ENCODE results near the gene CLK2. TPM values are rescaled to one million over a fixed set of nuclear protein-coding genes. Genes with fewer than 3 reads are reported as not detected.

Gene CLK2
- 33.0 and 36.0 TPM in 2 replicates for total RNA-seq

DNA sequence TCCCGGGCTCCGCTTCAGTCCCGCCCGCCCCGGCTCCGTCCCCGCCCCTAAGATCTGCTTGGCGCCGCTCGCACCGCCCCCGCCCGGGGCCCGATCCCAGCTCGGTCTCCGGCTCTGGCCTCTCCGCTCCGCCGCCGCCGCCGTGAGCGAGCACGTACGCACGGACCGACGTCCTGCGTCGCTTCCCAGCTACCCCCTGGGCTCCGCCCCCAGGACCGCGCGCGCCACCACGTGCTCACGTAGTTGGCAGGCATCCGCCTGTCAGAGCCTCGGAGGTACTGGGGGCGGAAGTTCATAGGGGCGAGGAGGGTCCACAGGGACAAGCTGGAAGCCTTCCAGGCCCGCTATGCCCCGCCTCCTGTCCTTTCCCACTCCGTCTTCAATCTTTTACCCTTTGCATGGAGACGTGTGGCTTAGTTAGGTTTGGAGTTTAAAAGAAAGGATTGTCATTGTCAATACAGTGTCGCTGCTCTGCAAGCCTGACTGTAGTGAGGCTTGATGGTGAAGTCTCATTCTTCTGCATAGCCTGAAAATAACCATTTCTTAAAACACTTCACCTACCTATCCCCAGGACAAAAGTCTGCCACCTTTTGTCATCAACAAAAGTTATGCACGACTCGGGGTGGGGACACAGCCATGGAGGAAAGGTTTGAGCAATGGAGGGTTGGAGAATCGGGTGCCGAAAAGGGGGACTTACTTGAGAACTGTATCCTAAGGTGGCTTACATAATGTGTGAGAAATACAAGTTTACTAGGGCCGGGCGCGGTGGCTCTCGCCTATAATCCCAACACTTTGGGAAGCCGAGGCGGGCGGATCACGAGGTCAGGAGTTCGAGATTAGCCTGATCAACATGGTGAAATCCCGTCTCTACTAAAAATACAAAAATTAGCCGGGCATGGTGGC is at the start of gene CLK2:
CLK2 (minus strand) TSS at position 162 of the 903 bp plus-strand sequence. CDS start 2,527 bp downstream, outside the sequence.

DNA sequence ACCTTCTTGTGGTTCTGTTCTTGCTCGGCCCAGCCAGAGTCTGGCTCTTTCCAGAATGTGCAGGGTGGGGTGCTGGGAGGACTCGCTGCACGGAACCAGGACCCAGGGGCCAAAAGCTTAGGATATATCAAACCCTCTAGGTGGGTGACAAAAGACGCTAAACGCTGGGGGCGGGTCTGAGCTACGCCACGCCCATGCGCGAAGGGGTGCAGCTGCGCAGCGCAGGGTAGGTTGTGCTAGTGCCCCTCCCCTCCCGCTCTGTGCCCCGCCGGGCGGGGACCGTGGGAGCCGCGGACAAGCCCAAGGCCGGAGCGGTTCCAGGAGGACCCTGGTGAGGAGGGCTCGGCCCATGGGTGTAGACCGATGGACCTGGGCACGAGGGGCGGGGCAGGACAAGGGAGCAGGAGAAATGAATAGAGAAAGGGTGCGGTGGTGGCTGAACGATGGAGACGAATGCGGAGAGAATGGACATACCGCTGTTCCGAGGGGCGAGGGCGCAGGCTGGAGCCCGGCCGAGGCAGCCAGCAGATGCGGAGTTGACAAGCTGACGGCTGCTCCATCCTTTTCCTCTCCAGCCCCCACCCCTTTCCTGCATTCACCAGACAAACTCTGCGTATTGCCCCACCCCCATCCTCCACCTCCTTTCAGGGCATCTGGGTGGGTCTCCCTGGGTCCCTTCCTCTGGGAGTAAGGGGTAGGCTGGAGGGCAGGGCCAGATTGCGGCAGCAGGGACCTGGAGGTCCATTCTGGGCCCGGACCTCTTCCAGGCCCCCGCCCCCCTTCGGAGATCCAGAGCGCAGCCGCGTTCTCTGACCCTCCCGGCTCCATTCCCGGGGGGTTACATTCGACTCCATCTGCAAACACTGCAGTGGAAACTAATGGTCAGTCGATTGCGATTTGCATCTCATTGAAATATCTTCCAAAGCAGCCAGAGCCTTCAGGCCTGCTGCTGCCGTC is 47.6 kb upstream of the CLK2 start, which contains the start of gene RUSC1:
RUSC1 (plus strand) TSS at position 234 of the 957 bp plus-strand sequence. CDS start 880 bp downstream, outside the sequence.

DNA sequence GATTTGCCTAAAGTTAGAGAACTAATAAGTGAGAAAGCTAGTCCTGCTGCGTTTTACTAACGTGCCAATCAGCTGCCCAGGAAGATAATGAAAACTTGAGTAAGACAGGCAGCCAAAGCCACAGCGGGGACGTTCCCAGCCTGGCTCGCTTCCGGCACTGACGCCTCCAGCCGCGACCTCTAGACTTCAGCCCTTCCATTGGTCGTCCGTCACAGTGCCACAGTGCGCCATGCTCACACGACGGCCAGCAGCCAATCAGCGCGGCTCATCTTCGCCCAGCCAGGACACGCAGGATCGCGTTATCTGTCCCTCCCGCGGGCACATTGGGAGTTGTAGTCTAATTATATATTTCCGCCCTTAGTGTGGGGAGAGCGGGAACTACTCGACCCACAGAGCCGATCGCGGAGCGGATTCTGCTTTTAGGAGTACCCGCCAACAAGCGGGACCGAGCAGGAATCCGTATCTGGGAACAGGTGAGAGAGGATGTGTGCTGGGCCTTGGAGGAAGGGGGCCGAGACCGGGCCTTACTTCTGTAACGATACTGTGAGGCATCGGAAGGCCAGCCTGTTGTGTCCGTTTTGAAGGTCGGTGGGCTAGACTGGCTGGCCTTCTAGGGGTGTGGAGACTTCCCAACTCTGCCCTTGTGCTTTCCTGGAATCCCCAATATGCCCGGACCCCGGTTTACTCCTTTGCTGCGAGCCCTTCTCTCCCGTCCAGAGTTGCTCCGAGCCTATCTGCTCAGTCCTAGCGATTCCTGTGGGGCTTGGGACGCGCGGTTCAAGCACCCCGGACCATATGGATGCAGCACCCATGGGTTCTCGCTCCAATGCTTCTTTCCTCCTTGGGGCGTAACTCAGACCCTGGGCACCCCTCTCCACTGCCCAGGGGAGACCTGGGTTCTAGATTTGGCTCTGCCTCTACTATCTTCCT is 35.5 kb upstream of the CLK2 start, which contains the start of gene FDPS:
FDPS (plus strand) TSS at position 374 of the 930 bp plus-strand sequence. CDS start 924 bp downstream, outside the sequence.

DNA sequence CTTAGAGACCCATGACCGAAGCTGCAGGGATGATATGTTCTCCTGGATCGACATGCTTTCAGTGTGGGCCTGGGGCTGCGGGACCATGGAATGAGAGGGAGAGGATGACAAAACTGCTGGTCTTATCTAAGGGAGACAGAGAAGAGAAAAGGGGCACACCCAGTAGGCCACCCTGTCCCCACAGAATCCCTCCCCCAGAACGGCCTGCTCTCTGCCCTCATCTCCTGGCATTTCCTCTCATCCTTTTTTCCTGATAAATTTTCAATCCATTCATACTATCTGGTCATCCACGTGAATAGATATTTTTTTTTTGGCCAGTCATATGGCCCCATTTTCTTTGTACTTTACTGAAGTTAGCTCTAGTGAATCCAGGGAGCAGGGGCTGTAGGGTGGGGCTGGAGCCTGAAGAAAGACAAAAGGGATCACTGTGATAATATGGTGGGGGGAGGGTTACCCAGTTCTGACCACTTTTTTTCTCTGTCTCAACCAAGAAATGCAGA is 28.1 kb upstream of the CLK2 start, which contains the start of gene PKLR:
PKLR (minus strand) TSS at position 97 of the 500 bp plus-strand sequence; CDS start at position 54, 43 bp downstream.

DNA sequence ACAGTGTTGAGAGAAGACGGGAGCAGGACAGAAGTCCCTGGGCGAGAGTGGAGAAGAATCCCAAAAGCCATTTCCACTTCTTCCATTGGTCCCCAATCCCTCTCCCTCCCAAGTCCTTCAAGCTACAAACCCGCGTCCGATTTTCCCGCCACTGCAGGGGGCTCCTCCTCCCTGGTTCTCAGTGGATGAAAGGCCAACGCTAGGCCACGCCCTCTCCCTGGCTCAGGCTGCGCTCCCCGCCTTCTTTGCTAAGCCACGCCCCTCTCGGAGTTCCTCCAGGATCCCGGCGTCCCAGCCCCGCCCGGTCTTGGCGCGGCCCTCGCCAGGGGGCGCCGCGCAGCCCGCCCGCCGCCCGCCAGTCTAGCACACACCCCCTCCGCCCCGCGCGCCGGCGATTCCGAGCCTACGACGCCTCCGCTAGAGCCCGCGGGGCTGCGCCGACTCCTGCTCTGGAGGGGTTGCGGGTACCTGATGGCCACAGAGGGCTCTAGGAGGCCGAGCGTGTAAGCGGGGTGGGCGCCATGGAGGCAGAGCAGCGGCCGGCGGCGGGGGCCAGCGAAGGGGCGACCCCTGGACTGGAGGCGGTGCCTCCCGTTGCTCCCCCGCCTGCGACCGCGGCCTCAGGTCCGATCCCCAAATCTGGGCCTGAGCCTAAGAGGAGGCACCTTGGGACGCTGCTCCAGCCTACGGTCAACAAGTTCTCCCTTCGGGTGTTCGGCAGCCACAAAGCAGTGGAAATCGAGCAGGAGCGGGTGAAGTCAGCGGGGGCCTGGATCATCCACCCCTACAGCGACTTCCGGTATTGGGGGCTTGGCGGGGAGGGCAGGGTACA is 4.0 kb upstream of the CLK2 start, which contains the start of gene HCN3:
HCN3 (plus strand) TSS at position 394 of the 832 bp plus-strand sequence; CDS start at position 522, 128 bp downstream.

DNA sequence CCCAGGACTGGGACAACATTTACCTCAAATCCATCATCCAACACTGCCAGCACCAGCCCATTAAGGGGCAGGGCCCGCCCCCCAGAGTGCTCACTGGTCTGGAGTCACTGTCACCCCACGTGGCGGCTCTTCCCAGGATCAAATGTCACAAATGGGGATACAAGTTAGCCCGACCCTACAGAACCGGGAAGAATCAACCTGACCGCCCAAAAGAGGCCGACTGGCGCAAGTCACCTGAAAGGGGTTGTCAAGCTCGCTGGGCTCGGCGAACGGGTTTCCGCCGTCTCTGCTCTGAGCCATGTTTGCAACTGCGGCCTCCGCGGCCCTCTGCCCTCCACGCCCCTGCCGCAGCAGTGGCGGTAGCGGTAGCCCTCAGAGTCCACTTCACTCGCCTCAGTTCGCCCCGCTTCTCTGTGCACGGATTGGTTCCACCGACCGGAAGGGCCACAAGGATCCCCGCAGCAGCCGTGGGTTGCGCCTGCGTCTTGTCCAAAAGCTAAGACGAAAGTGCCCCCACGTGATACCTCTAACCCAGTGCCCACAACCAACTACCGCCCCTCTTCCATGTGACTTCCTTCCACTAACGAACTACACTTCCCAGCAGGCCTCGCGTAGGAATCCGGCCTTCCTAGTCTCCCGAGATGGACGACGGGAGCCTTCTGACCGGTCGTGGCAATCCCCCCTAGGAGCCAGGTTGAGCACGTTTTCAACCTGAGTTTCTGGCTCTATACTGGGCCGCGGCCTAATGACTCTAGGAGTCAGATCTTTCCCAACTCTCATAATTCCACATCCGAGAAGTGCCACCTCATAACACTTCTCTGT is 11.2 kb downstream of the CLK2 start, which contains the start of gene SCAMP3:
SCAMP3 (minus strand) TSS at position 509 of the 822 bp plus-strand sequence; CDS start at position 300, 209 bp downstream.

DNA sequence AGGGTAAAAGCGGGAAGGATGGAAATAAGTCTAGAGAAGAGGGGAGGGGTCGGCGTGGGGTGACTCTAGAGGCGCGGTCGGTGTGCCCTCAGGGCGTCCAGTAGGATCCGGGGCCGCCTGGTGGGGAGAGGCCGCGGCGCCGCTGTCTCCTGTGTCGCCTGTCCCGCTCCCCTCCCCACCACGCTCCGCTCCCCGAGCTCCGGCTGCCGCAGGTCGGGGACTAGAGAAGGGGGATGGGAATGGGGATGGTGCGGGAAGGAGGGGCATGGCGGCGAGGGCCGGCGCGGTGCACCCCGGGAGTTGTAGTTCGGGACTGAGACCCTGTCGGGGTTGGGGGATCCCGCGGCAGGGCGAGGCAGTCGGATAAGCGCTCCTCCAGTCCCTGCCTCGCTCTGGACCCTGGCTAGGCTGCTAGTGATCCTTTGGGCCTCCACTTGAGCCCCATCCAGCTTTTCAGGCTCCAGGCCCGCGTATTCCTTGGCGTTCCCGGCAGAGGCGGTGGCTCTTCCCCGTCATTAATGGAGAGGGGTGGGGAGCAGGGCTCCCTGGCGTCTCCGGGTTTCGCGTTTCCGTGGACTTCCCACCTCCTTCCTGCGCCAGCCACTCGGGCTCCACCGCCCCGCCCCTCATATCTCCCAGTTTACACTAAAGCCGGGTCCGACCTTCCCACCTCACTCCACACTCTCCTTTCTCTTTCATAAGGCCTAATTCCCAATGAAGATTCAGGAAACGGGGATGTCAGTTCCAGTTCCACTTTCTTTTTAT is 17.9 kb downstream of the CLK2 start, which contains the start of gene ENTREP3:
ENTREP3 (minus strand) TSS at position 241 of the 765 bp plus-strand sequence. CDS start 606 bp downstream, outside the sequence.

Other genes starting within 250 kb of the CLK2 start
- 0.07 TPM in 1 of 2 replicates, not detected in the other for gene DCST2, start 239.7 kb downstream of the CLK2 start, total RNA-seq
- gene DCST1, start 239.7 kb downstream of the CLK2 start, total RNA-seq, result not detected in 2 replicates
- gene ADAM15, start 222.2 kb downstream of the CLK2 start, total RNA-seq, result 113 and 152 TPM in 2 replicates
- gene EFNA4, start 209.8 kb downstream of the CLK2 start, total RNA-seq, result 4.6 and 6.5 TPM in 2 replicates
- gene EFNA3, start 194.7 kb downstream of the CLK2 start, total RNA-seq, result 3.1 and 4.2 TPM in 2 replicates
- 1.0 and 3.7 TPM in 2 replicates for gene EFNA1, start 145.6 kb downstream of the CLK2 start, total RNA-seq
- gene SLC50A1, start 137.7 kb downstream of the CLK2 start, total RNA-seq, result 18.8 and 22.9 TPM in 2 replicates
- gene DPM3, start 133.0 kb downstream of the CLK2 start, total RNA-seq, result 18.4 and 18.5 TPM in 2 replicates
- gene KRTCAP2, start 100.2 kb downstream of the CLK2 start, total RNA-seq, result 137 and 153 TPM in 2 replicates
- 5.2 and 12.0 TPM in 2 replicates for gene TRIM46, start 99.7 kb downstream of the CLK2 start, total RNA-seq
- 32.0 and 94.1 TPM in 2 replicates for gene THBS3, start 65.6 kb downstream of the CLK2 start, total RNA-seq
- 29.9 and 34.6 TPM in 2 replicates for gene MTX1, start 64.8 kb downstream of the CLK2 start, total RNA-seq
- 11.1 and 20.4 TPM in 2 replicates for gene ENTREP3, start 18.0 kb downstream of the CLK2 start, total RNA-seq
- 51.1 and 69.8 TPM in 2 replicates for gene SCAMP3, start 11.1 kb downstream of the CLK2 start, total RNA-seq
- gene HCN3, start 4.0 kb upstream of the CLK2 start, total RNA-seq, result 0.91 and 1.4 TPM in 2 replicates
- under 0.01 TPM in 1 of 2 replicates, not detected in the other for gene PKLR, start 27.9 kb upstream of the CLK2 start, total RNA-seq
- 106 and 139 TPM in 2 replicates for gene FDPS, start 35.4 kb upstream of the CLK2 start, total RNA-seq
- 16.7 and 19.0 TPM in 2 replicates for gene RUSC1, start 47.4 kb upstream of the CLK2 start, total RNA-seq

Data from smooth muscle cell of the pulmonary artery (primary cell).